Mesenchymal stem cell (in vitro differentiated cells and primary cell): ENCODE results near the gene MYL4.
A peak's percentile ranks its signal among the peaks of the same experiment; 100 is the strongest.

Source experiments
- DNase-seq: peaks from one replicate; pipeline ENCODE4 v3.0.0-alpha.2; 2013
- H2AFZ ChIP-seq: one replicate; pipeline ENCODE4 v1.6.1; 2013; ENCODE audit warnings: low read depth, mild to moderate bottlenecking, control low read depth, inconsistent platforms, low read length, moderate library complexity
- H2AK5ac ChIP-seq: 2 replicates; pipeline ENCODE4 v1.6.1; 2013; ENCODE audit warnings: low read length, moderate library complexity, mild to moderate bottlenecking, inconsistent platforms; ENCODE audit not compliant: severe bottlenecking
- H2BK120ac ChIP-seq: one replicate; pipeline ENCODE4 v1.6.1; 2013; ENCODE audit warnings: low read depth, mild to moderate bottlenecking, inconsistent platforms, low read length, moderate library complexity
- H2BK12ac ChIP-seq, 2 experiments: one replicate each; pipeline ENCODE4 v1.6.1; 2013; ENCODE audit warnings: inconsistent platforms in 2 of 2, low read length in 2 of 2, mild to moderate bottlenecking in 2 of 2, moderate library complexity in 2 of 2, control low read depth in 1 of 2
- H2BK15ac ChIP-seq: one replicate; pipeline ENCODE4 v1.6.1; 2013; ENCODE audit warnings: mild to moderate bottlenecking, low read depth, inconsistent platforms; ENCODE audit not compliant: poor library complexity, severe bottlenecking
- H2BK5ac ChIP-seq: 2 replicates; pipeline ENCODE4 v1.6.1; 2013; ENCODE audit warnings: low read depth, mild to moderate bottlenecking, low read length, control low read depth, inconsistent platforms; ENCODE audit not compliant: poor library complexity, severe bottlenecking
- H3K14ac ChIP-seq, 2 experiments: one replicate each; pipeline ENCODE4 v1.6.1; 2013; ENCODE audit warnings: inconsistent platforms in 2 of 2, low read length in 2 of 2, control low read depth in 1 of 2, mild to moderate bottlenecking in 1 of 2, moderate library complexity in 1 of 2
- H3K18ac ChIP-seq, 2 experiments: one replicate each; pipeline ENCODE4 v1.6.1; 2013; ENCODE audit warnings: inconsistent platforms in 2 of 2, low read length in 2 of 2, control low read depth in 1 of 2, low read depth in 1 of 2, mild to moderate bottlenecking in 1 of 2
- H3K23ac ChIP-seq, 2 experiments: one replicate each; pipeline ENCODE4 v1.6.1; 2013; ENCODE audit warnings: inconsistent platforms in 2 of 2, low read length in 2 of 2, mild to moderate bottlenecking in 2 of 2, moderate library complexity in 2 of 2, control low read depth in 1 of 2
- H3K27ac ChIP-seq: 2 replicates; pipeline ENCODE4 v1.5.1; 2013; ENCODE audit warnings: mild to moderate bottlenecking, moderate library complexity, low read length, control low read depth, inconsistent platforms; ENCODE audit not compliant: poor library complexity, severe bottlenecking
- H3K27me3 ChIP-seq, 2 experiments: 2 replicates each; pipeline versions ENCODE4 v1.6.1 to v1.7.0; 2013; ENCODE audit warnings: low read length in 2 of 2, mild to moderate bottlenecking in 2 of 2, moderate library complexity in 2 of 2, control low read depth in 1 of 2, inconsistent platforms in 1 of 2; ENCODE audit not compliant: control insufficient read depth in 1 of 2, insufficient read depth in 1 of 2
- H3K36me3 ChIP-seq, 2 experiments: 2 replicates each; pipeline versions ENCODE4 v1.6.1 to v1.7.0; 2013; ENCODE audit warnings: low read length in 2 of 2, control low read depth in 1 of 2, inconsistent platforms in 1 of 2, low read depth in 1 of 2, mild to moderate bottlenecking in 1 of 2; ENCODE audit not compliant: insufficient read depth in 2 of 2, control insufficient read depth in 1 of 2
- H3K4ac ChIP-seq, 2 experiments: one replicate each; pipeline ENCODE4 v1.6.1; 2013; ENCODE audit warnings: inconsistent platforms in 2 of 2, low read length in 2 of 2, mild to moderate bottlenecking in 2 of 2, moderate library complexity in 2 of 2, control low read depth in 1 of 2, low read depth in 1 of 2
- H3K4me1 ChIP-seq: 2 replicates; pipeline ENCODE4 v1.6.1; 2013; ENCODE audit warnings: low read depth, low read length, control low read depth; ENCODE audit not compliant: control insufficient read depth, insufficient read depth
- H3K4me2 ChIP-seq: 2 replicates; pipeline ENCODE4 v1.6.1; 2013; ENCODE audit warnings: low read length, mild to moderate bottlenecking, inconsistent platforms; ENCODE audit not compliant: poor library complexity, severe bottlenecking
- H3K4me3 ChIP-seq, 2 experiments: 2 replicates each; pipeline versions ENCODE4 v1.5.1 to v1.7.0; 2013; ENCODE audit warnings: low read length in 2 of 2, mild to moderate bottlenecking in 2 of 2, control low read depth in 1 of 2, low read depth in 1 of 2; ENCODE audit not compliant: insufficient read depth in 1 of 2
- H3K79me1 ChIP-seq: replicated peaks from 2 replicates; pipeline ENCODE4 v1.6.1; 2013; ENCODE audit warnings: mild to moderate bottlenecking, control low read depth, low read length, inconsistent platforms; ENCODE audit not compliant: poor library complexity, severe bottlenecking
- H3K9ac ChIP-seq: 2 replicates; pipeline ENCODE4 v1.7.0; 2013; ENCODE audit warnings: mild to moderate bottlenecking, low read length, moderate library complexity
- H3K9me3 ChIP-seq: 2 replicates; pipeline ENCODE4 v1.7.0; 2013; ENCODE audit warnings: mild to moderate bottlenecking, low read length; ENCODE audit not compliant: control insufficient read depth
- H4K8ac ChIP-seq: one replicate; pipeline ENCODE4 v1.6.1; 2013; ENCODE audit warnings: inconsistent platforms, mild to moderate bottlenecking, low read length, moderate library complexity
- H4K91ac ChIP-seq: one replicate; pipeline ENCODE4 v1.6.1; 2013; ENCODE audit warnings: mild to moderate bottlenecking, low read length, inconsistent platforms
- WGBS: methylation state at CpG from one replicate; pipeline ENCODE4 v1.1.7; 2013; ENCODE audit warnings: mixed read lengths; 5-methylcytosine and 5-hydroxymethylcytosine counted together

The MYL4 gene

GRCh38 chr17:47200325-47200664, 8.9 kb upstream of the MYL4 start:
- Histone ChIP-seq H3K9me3 (no peaks in the 10 kb centered on the region), H2BK12ac (no peak overlapping the region), H3K4me3 (no peak overlapping the region), H2BK5ac (no peak overlapping the region), H3K27ac (no peak overlapping the region), H3K27me3 (no peaks in the 10 kb centered on the region), H3K4me1 (peaks cover 11% of the 10 kb centered on the region), H3K14ac (no peak overlapping the region), H3K36me3 (no peaks in the 10 kb centered on the region), H2AK5ac (peak overlapping the region; percentile 72), H3K18ac (no peak overlapping the region), H3K4ac (no peak overlapping the region), H3K23ac (no peak overlapping the region), H2BK120ac (no peak overlapping the region), H4K91ac (no peak overlapping the region), H3K9ac (no peak overlapping the region), H3K79me1 (no peaks in the 10 kb centered on the region), H2BK15ac (no peak overlapping the region), H3K4me2 (no peak overlapping the region), H4K8ac (no peak overlapping the region), H2AFZ (no peak overlapping the region)
- no peak for DNase-seq
- 79% methylated on average over 4 of the region's 4 CpGs for WGBS

- Histone ChIP-seq H4K91ac (no peak overlapping the region), H2AK5ac (no peak overlapping the region), H3K9me3 (no peaks in the 10 kb centered on the region), H2AFZ (no peak overlapping the region), H3K27me3 (no peaks in the 10 kb centered on the region), H3K9ac (no peak overlapping the region), H3K4ac (no peak overlapping the region), H2BK120ac (no peak overlapping the region), H3K4me1 (peaks cover 11% of the 10 kb centered on the region), H3K27ac (no peak overlapping the region), H4K8ac (no peak overlapping the region), H3K4me3 (no peak overlapping the region), H3K18ac (no peak overlapping the region), H2BK12ac (no peak overlapping the region), H3K79me1 (no peaks in the 10 kb centered on the region), H3K14ac (no peak overlapping the region), H3K4me2 (no peak overlapping the region), H3K36me3 (no peaks in the 10 kb centered on the region), H3K23ac (no peak overlapping the region), H2BK15ac (no peak overlapping the region), H2BK5ac (no peak overlapping the region)
- 83% methylated on average over 4 of the region's 4 CpGs for WGBS
- DNase-seq: no peak
Measured at GRCh38 chr17:47201166-47201565, 8.0 kb upstream of the MYL4 start.

GRCh38 chr17:47203984-47204721, 5.0 kb upstream of the MYL4 start:
- no peak overlapping the region for H2BK15ac ChIP-seq
- H3K27me3 ChIP-seq: no peaks in the 10 kb centered on the region
- H3K27ac ChIP-seq: peak overlapping the region; percentile 94
- 85% methylated on average over 5 of the region's 6 CpGs for WGBS
- peak overlapping the region in 1 of 2 experiments; percentile 32 for H3K4me3 ChIP-seq
- H3K9me3 ChIP-seq: no peaks in the 10 kb centered on the region
- H2BK5ac ChIP-seq: no peak overlapping the region
- H3K79me1 ChIP-seq: no peaks in the 10 kb centered on the region
- H3K36me3 ChIP-seq: no peaks in the 10 kb centered on the region
- H4K8ac ChIP-seq: no peak overlapping the region
- H4K91ac ChIP-seq: no peak overlapping the region
- peaks cover 27% of the 10 kb centered on the region for H3K4me1 ChIP-seq
- no peak overlapping the region for H3K18ac ChIP-seq
- no peak overlapping the region for H3K4me2 ChIP-seq
- no peak overlapping the region for H2BK120ac ChIP-seq
- DNase-seq: peak; percentile 16
- peak overlapping the region; percentile 63 for H3K9ac ChIP-seq
- peak overlapping the region; percentile 96 for H2AK5ac ChIP-seq
- no peak overlapping the region for H3K4ac ChIP-seq
- H3K14ac ChIP-seq: no peak overlapping the region
- no peak overlapping the region for H2AFZ ChIP-seq
- no peak overlapping the region for H2BK12ac ChIP-seq
- no peak overlapping the region for H3K23ac ChIP-seq

- H3K14ac ChIP-seq: no peak overlapping the region
- no peaks in the 10 kb centered on the region for H3K79me1 ChIP-seq
- H4K8ac ChIP-seq: peak overlapping the region; percentile 3
- no peak overlapping the region for H3K23ac ChIP-seq
- 59% methylated on average over 5 of the region's 6 CpGs for WGBS
- H2BK5ac ChIP-seq: peak overlapping the region; percentile 95
- H2AK5ac ChIP-seq: peak overlapping the region; percentile 73
- H3K27ac ChIP-seq: peak overlapping the region; percentile 94
- no peaks in the 10 kb centered on the region for H3K27me3 ChIP-seq
- H3K4me2 ChIP-seq: peak overlapping the region; percentile 41
- peak overlapping the region; percentile 63 for H3K9ac ChIP-seq
- no peak overlapping the region for H2AFZ ChIP-seq
- no peak overlapping the region for H2BK12ac ChIP-seq
- peak overlapping the region; percentile 44 for H2BK15ac ChIP-seq
- no peaks in the 10 kb centered on the region for H3K9me3 ChIP-seq
- no peak overlapping the region for H2BK120ac ChIP-seq
- H3K36me3 ChIP-seq: no peaks in the 10 kb centered on the region
- H3K4me3 ChIP-seq: peak overlapping the region in 1 of 2 experiments; percentile 50
- DNase-seq: peak; percentile 72
- no peak overlapping the region for H4K91ac ChIP-seq
- H3K4me1 ChIP-seq: peaks cover 28% of the 10 kb centered on the region
- peak overlapping the region; percentile 59 to 67 for H3K18ac ChIP-seq
- H3K4ac ChIP-seq: peak overlapping the region in 1 of 2 experiments; percentile 16
Measured at GRCh38 chr17:47204722-47205418, 4.3 kb upstream of the MYL4 start.
